ENCODE data around the gene TAS1R3.

TAS1R3 gene

DNA sequence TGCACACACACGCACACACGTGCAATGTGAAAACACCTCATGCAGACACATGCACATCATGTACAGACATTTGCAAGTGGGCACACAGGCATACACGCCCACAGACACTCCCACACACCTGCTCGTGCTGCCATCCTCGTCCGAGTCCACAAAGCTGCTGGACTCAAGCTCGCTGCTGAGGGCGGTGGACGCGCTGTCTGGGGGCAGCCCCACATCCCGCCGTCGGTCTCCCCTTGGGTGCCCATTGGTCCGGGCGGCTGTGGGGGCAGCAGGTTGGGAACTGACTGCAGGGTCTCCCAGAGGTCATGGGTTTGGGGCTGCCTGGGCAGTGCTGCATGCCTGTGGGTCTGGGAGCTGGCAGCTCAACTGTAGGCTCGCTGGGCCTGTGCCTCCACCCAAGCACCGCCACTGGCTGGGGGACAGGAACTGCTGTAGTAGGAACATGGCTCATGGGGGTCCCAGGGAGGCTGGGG lies 10.5 kb downstream of the TAS1R3 start:
- H3K27me3 ChIP-seq (ENCODE audit: low read depth, low read length), result no peaks in the 10 kb centered on the region
- H4K20me1 ChIP-seq (ENCODE audit: insufficient read depth, low read length), result peaks cover 27% of the 10 kb centered on the region; the same call in 1 of the 2 replicates
- no peaks in the 10 kb centered on the region for H3K9me3 ChIP-seq (ENCODE audit: insufficient read depth, low read length)
- peaks cover 32% of the 10 kb centered on the region for H3K79me2 ChIP-seq (ENCODE audit: low read length)
- no peak overlapping the region for H3K27ac ChIP-seq (ENCODE audit: low read length)
- peaks cover 12% of the 10 kb centered on the region for H3K36me3 ChIP-seq (replicated peaks; ENCODE audit: low read depth, low read length)
- no peak for TF ChIP-seq EZH2phosphoT487 (IDR thresholded peaks at IDR 0.05; ENCODE audit: low read depth)
- no peak overlapping the region for H2AFZ ChIP-seq (ENCODE audit: low read depth, low read length)
- H3K4me3 ChIP-seq (ENCODE audit: low read length), result no peak overlapping the region
- no peaks in the 10 kb centered on the region for H3K4me1 ChIP-seq (ENCODE audit: low read length)
- no peak overlapping the region for H3K9ac ChIP-seq (ENCODE audit: low read length)
- H3K4me2 ChIP-seq (ENCODE audit: low read length), result no peak overlapping the region

DNA sequence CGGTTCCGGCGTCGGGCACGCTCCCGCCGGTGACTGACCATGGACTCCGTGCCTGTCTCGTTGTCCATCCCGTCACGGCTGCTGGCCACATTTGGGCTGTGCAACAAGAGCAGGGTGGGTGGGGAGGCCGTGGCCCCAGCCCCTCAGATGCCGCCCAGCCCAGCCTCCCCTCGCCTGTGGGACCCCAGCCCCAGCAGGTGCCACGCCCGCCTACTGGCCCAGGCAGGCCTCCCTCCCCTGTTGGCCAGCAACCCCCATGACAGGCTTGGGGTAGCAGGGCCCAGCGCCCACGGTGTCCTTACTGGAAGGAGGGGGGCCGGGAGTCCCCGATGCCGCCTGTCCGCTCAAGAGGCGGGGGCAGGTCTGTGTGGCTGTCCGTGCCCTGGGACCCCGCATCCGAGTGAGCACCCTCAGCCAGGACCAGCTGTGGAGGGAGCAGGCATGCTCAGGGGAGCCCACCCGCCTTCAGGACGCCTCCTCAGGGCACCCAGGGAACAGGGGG lies 11.0 kb downstream of the TAS1R3 start:
- Histone ChIP-seq H3K79me2 (ENCODE audit: low read length) (peaks cover 38% of the 10 kb centered on the region), H3K9me3 (ENCODE audit: insufficient read depth, low read length) (no peaks in the 10 kb centered on the region), H3K27ac (ENCODE audit: low read length) (no peak overlapping the region), H3K9ac (ENCODE audit: low read length) (no peak overlapping the region), H3K27me3 (ENCODE audit: low read depth, low read length) (no peaks in the 10 kb centered on the region), H3K4me3 (ENCODE audit: low read length) (no peak overlapping the region), H3K4me2 (ENCODE audit: low read length) (no peak overlapping the region), H4K20me1 (ENCODE audit: insufficient read depth, low read length) (peaks cover 32% of the 10 kb centered on the region; the same call in 1 of the 2 replicates), H2AFZ (ENCODE audit: low read depth, low read length) (no peak overlapping the region), H3K36me3 (replicated peaks; ENCODE audit: low read depth, low read length) (peaks cover 12% of the 10 kb centered on the region), H3K4me1 (ENCODE audit: low read length) (no peaks in the 10 kb centered on the region)
- no peak for TF ChIP-seq EZH2phosphoT487 (IDR thresholded peaks at IDR 0.05; ENCODE audit: low read depth)
- TF ChIP-seq, protein P1, sequence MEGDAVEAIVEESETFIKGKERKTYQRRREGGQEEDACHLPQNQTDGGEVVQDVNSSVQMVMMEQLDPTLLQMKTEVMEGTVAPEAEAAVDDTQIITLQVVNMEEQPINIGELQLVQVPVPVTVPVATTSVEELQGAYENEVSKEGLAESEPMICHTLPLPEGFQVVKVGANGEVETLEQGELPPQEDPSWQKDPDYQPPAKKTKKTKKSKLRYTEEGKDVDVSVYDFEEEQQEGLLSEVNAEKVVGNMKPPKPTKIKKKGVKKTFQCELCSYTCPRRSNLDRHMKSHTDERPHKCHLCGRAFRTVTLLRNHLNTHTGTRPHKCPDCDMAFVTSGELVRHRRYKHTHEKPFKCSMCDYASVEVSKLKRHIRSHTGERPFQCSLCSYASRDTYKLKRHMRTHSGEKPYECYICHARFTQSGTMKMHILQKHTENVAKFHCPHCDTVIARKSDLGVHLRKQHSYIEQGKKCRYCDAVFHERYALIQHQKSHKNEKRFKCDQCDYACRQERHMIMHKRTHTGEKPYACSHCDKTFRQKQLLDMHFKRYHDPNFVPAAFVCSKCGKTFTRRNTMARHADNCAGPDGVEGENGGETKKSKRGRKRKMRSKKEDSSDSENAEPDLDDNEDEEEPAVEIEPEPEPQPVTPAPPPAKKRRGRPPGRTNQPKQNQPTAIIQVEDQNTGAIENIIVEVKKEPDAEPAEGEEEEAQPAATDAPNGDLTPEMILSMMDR (IDR thresholded peaks at IDR 0.05; ENCODE audit: low read depth, low read length), result no peak

DNA sequence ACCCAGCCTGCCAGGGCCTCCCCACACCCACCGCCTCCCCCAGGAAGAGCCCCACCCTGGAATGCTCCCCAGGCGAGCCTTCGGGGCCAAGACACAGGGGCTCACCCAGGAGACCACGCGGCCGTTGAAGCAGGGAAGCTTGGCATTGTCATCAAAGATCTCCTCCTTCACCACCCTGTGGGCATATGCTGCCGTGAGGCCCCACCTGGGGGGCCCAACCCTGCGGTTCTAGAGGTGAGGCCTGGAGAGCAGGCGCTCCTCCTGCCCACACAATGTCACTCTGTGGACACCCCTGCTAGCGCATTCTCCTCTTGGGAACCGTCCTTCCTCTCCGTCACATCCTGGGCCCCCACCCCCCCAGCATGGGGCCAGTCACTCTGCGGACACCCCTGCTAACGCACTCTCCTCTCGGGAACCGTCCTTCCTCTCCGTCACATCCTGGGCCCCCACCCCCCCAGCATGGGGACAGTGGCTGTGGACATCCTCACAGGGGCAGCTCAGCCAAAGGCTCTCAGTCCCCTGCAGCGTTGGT lies 11.6 kb downstream of the TAS1R3 start:
- H4K20me1 ChIP-seq (ENCODE audit: insufficient read depth, low read length), result peaks cover 37% of the 10 kb centered on the region; the same call in 1 of the 2 replicates
- no peak overlapping the region for H3K4me3 ChIP-seq (ENCODE audit: low read length)
- H3K27ac ChIP-seq (ENCODE audit: low read length), result no peak overlapping the region
- H3K9ac ChIP-seq (ENCODE audit: low read length), result no peak overlapping the region
- H3K79me2 ChIP-seq (ENCODE audit: low read length), result peaks cover 43% of the 10 kb centered on the region
- H3K9me3 ChIP-seq (ENCODE audit: insufficient read depth, low read length), result no peaks in the 10 kb centered on the region
- TF ChIP-seq, protein P1 (IDR thresholded peaks at IDR 0.05; ENCODE audit: low read depth, low read length), result no peak
- TF ChIP-seq EZH2phosphoT487 (IDR thresholded peaks at IDR 0.05; ENCODE audit: low read depth), result no peak
- H3K4me1 ChIP-seq (ENCODE audit: low read length), result peaks cover 4% of the 10 kb centered on the region
- no peak overlapping the region for H2AFZ ChIP-seq (ENCODE audit: low read depth, low read length)
- no peaks in the 10 kb centered on the region for H3K27me3 ChIP-seq (ENCODE audit: low read depth, low read length)
- peaks cover 12% of the 10 kb centered on the region for H3K36me3 ChIP-seq (replicated peaks; ENCODE audit: low read depth, low read length)
- H3K4me2 ChIP-seq (ENCODE audit: low read length), result no peak overlapping the region

DNA sequence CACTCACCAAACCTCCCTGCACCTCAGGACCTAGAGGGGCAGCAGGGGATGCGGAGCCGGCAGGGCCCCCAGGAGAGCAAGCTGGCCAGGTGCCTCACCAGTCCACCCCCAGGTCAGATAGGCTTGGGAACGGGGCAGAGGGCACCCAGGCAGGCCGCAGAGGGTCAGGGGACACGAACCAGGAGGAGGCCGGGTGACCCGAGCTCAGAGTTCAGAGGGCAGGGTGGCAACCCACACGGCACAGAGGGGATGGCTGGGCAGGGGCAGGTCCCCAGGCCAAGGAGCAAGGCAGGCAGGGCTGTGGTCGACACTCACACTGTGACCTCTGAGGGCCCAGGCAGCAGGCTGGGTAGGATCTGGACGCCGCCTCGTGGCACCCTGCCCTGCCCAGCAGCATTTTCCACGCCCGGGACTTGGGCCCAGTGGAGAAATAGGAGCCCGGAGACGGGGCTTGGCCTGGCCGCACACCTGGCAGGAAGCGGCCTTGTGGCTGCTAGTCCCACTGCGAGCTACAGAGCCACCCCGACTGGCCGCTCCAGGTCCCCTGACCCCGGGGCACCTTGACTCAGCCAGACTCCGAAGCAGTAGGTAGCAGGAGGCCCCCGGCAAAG lies 12.8 kb downstream of the TAS1R3 start:
- no peaks in the 10 kb centered on the region for H3K9me3 ChIP-seq (ENCODE audit: insufficient read depth, low read length)
- TF ChIP-seq, protein P1 (IDR thresholded peaks at IDR 0.05; ENCODE audit: low read depth, low read length), result no peak
- no peak for TF ChIP-seq EZH2phosphoT487 (IDR thresholded peaks at IDR 0.05; ENCODE audit: low read depth)
- H2AFZ ChIP-seq (ENCODE audit: low read depth, low read length), result no peak overlapping the region
- no peak overlapping the region for H3K4me2 ChIP-seq (ENCODE audit: low read length)
- H3K9ac ChIP-seq (ENCODE audit: low read length), result no peak overlapping the region
- peaks cover 9% of the 10 kb centered on the region for H3K4me1 ChIP-seq (ENCODE audit: low read length)
- H3K79me2 ChIP-seq (ENCODE audit: low read length), result peaks cover 56% of the 10 kb centered on the region
- peaks cover 41% of the 10 kb centered on the region; the same call in 1 of the 2 replicates for H4K20me1 ChIP-seq (ENCODE audit: insufficient read depth, low read length)
- H3K36me3 ChIP-seq (replicated peaks; ENCODE audit: low read depth, low read length), result peaks cover 12% of the 10 kb centered on the region
- H3K27me3 ChIP-seq (ENCODE audit: low read depth, low read length), result no peaks in the 10 kb centered on the region
- H3K4me3 ChIP-seq (ENCODE audit: low read length), result no peak overlapping the region
- no peak overlapping the region for H3K27ac ChIP-seq (ENCODE audit: low read length)

All from OCI-LY3 (cell line).